Tongue (tissue), 2 donors: ENCODE data around the gene CDR2L. TPM values are rescaled to one million over a fixed set of nuclear protein-coding genes. Genes with fewer than 3 reads are reported as not detected.
A peak's percentile ranks its signal among the peaks of the same experiment; 100 is the strongest.

Experiments used
- DNase-seq: peaks from one replicate; pipeline ENCODE4 v3.0.0-alpha.2; 2015
- total RNA-seq: library from RNA; depleted of rRNA; stranded (reverse); fragments of >200 nt; gene quantifications from one replicate; pipeline ENCODE4 v1.2.3, GENCODE V29; 2014

CDR2L gene
- total RNA-seq = 11.4 TPM

DNA sequence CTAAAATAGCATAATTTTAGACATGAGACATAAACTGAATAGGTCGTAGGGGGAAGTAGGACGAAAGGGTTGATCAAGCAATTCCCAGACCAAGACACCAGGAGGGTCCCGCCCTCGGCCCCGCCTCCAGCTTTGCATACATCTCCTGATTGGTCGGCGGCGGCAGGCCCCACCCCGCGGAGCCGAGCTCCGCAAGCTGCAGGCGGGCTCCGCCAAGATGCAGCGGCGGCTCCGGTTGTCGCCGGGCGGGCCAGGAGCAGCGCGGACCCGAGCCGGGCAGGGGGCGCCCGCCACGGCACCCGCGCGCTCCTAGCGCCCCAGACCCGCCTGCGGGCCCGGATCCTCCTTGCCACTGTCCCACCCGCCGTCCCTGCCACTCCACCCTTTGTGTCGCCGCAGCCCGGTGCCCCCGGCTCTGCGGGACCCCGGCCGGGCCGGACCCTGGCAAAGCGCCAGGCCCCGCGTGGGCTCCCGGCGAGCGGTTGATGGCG lies at the start of gene CDR2L:
Gene CDR2L, plus strand, starts transcription at position 215 of the 491 bp plus-strand sequence. CDS start 412 bp downstream, outside the sequence.
- DNase-seq = peak; percentile 98

DNA sequence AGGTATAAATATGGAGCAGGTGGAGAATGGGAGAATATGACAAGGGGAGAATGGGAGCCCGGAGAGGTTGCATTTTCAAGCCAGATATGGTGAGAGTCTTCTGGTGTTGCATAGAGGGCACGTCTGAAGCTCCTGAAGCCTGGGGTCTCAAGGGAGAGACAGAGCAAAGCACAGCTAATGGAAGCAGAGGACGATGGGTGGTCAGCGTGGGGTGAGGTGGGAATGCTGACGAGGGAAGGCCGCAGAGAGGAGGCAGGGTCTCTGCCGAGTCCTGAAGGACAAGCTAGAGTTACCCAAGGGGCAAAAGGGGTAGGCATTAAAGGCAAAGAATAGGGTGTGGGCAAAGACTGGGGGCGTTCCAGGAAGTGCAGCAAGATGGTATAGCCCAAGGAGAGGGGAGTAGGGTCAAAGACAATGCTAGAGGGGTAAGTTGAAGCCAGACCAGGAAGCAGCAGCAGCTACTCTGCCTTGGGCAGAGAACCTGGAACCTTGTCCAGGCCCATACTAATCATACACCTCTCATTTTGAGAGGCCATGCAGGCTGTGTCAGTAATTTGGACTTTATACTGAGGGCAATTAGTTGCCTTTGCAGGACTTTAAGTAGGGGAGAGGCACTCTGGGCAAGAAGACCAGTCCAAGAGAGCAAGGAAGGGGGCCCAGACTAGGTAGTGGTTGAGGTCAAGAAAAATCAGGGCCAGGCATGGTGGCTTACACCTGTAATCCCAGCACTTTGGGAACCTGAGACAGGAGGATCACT lies 49.1 kb upstream of the CDR2L start:
- no peak for DNase-seq

DNA sequence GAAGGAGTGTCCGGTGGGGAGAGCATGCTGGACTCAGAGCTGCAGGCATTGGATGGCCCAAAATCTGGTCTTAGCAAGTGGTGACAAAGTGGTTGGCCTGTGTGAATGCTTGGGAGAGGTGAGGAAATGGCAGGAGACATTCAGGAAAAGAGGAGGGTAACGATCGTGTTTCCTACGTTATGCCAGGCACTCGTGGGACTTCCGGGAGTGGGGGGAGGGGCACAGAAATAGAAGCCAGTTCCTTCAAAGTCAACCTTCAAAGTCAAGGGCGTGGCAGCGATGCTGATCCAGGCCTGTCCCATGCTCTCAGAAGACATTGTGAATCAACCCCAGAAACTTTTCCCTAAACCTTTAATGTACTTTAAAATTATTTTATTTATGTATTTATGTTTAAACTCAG lies 47.9 kb upstream of the CDR2L start:
- no peak for DNase-seq

DNA sequence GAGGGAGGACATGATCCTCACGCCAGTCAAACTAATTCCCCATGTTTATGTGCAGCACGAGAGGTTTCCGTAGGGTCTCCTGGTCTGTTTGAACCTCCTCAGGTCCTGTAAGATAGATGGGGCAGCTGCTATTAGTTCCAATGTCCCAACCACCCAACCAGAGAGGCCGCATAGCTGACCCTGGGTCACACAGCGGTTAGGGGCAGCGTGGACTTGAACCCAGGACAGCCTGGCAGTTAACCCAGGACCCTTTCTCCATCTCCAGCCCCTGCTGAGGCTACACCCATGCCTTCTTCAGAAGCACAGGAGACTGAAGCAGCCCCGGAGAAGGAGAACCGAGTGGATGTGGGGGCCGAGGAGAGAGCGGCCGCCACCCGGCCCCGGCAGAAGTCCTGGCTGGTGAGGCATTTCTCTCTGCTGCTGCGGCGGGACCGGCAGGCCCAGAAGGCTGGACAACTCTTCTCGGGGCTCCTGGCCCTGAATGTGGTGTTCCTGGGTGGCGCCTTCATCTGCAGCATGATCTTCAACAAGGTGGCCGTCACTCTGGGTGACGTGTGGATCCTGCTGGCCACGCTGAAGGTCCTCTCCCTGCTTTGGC lies 46.2 kb upstream of the CDR2L start:
- DNase-seq = no peak

DNA sequence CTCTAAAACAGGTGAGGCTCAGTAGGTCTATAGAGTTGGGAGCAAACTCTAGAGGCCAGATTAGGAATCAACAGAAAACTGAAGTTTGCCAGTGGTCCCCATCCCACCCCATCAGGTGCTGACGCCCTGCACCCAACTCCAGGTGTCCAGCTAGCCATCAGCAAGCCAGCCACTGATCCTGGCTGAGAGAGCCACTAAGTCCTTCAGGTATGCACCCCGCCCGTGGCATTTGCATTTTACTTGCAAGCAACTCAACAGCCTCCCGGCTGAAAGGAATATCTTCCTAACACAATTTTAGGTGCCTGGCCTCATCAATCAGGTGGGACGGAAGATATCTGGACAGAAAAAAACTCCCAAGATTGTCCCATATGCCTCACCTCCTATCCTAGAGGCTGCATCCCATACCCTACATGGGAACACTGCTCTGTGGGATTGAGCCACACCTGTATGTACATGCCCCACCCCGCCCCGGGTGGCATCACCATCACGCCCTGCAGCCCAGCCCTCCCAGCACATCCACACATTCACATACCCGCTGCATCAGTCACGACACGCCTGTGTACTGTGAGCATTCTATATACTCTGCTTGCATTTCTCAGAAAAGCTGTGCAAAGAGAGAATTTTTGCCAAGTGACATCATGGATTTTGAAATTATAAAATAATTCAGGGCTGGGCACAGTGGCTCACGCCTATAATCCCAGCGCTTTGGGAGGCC lies 43.5 kb upstream of the CDR2L start:
- peak; percentile 66 for DNase-seq

DNA sequence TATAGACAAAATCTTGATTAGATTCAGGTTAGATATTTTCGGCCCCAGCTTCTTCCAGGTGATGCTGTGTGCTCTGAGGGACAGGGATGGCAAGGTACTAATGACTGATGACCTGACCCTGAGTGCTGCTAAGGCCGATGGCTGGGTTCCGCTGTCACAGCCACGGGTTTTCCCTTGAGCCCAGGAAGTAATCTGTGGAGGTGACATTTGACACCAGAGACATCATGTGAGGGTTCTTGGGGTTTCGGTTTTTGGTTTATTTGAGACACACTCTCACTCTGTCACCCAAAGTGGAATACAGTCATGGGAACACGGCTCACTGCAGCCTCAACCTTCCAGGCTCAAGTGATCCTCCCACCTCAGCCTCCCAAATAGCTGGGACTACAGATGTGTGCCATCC lies 41.9 kb upstream of the CDR2L start:
- DNase-seq = no peak

DNA sequence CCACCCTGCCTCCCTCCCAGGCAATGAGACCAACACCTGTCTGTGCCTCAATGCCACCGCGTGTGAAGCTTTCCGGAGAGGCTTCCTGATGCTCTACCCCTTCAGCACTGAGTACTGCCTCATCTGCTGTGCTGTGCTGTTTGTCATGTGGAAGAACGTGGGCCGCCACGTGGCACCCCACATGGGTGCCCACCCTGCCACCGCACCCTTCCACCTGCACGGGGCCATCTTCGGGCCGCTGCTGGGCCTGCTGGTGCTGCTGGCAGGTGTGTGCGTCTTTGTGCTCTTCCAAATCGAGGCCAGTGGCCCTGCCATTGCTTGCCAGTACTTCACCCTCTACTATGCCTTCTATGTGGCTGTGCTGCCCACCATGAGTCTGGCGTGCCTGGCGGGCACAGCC lies 40.8 kb upstream of the CDR2L start:
- DNase-seq = no peak

DNA sequence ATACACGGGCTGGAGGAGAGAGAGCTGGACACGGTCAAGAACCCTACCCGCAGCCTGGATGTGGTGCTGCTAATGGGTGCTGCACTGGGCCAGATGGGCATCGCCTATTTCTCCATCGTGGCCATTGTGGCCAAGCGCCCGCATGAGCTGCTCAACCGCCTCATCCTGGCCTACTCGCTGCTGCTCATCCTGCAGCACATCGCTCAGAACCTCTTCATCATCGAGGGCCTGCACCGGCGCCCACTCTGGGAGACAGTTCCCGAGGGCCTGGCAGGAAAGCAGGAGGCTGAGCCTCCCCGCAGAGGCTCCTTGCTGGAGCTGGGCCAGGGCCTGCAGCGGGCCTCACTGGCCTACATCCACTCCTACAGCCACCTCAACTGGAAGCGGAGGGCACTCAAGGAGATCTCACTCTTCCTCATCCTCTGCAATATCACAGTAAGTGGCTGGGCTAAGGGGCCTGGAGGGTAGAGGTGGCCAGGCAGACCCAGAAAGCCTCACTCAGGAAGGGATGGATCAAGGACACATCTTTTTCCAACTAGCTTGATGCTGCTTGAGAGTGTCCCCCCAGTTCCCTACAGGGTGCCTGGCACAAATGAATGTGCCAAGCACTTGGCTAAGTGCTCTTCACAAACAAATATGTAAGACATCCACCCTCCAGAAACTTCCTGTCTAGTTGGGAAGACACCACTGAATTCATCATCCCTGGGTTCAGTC lies 40.2 kb upstream of the CDR2L start:
- DNase-seq = no peak

DNA sequence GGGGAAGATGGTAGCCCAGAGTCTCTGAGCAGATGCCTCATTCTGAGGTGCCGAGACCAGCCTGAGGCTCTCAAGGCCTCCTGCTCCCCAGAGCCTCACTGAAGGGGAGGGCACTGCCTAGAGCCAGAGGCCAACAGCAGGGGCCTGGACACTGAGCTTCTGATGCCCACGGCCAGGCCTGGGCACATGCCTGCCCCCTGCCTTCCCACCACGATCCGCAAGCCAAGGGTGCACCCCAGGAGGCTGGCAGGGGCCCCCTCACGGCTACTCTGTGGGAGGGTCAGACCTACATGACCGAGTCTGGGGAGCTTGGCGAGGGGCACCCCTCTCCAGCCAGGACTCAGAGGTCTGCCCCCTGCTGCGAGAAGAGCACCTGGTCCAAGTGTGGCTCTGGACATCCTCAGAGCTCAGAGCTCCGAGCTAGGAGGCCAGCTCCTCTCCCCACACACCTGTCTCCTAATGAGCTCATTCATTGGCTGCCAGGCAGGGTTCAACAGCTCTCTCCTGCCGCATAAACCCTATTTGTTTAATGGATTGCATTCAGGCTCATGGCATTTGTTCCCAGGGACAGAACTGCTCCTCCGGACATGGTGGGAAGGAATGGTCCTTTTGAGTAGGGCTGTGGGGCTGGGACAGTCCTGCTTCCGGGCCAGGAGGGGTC lies 37.8 kb upstream of the CDR2L start:
- DNase-seq = no peak

DNA sequence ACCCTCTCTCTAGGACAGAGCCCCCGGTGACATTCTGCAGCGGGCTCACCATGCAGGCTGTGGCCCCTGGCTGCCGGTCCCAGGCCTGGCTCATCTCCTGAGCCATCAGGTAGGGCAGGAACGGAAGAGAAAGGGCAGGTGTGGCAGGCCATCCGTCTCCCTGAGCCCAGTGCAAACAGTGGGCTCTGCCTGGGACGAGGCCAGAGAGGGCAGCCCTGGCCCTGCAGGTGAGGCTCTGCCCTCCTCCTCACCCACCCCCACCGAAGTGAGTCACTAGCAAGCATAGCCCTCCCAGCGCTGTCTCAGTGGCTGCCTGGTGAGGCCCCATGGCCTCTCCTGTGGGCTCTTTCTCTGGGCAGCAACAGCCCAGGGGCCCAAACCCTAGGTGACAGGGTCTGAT lies 37.2 kb upstream of the CDR2L start:
- DNase-seq = no peak

DNA sequence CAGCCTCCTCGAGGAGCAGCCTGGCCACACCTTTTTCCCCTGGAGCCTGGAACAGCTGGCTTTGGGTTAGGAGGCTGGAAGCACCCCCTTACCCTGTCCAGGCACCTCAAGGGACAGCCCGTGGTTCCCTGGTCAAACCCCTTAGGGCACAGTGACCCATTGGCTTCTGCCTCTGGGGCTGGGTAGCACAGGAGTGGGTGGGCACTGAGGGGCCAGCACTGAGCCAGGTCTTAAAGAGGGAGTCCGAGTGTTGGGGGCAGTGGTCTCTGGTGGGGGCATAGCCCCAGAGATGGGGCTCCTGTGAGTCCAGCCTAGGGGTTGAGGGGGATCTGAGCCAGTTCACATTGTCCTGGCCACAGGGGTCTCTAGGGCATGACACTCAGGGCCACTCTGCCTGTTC lies 36.4 kb upstream of the CDR2L start:
- no peak for DNase-seq

DNA sequence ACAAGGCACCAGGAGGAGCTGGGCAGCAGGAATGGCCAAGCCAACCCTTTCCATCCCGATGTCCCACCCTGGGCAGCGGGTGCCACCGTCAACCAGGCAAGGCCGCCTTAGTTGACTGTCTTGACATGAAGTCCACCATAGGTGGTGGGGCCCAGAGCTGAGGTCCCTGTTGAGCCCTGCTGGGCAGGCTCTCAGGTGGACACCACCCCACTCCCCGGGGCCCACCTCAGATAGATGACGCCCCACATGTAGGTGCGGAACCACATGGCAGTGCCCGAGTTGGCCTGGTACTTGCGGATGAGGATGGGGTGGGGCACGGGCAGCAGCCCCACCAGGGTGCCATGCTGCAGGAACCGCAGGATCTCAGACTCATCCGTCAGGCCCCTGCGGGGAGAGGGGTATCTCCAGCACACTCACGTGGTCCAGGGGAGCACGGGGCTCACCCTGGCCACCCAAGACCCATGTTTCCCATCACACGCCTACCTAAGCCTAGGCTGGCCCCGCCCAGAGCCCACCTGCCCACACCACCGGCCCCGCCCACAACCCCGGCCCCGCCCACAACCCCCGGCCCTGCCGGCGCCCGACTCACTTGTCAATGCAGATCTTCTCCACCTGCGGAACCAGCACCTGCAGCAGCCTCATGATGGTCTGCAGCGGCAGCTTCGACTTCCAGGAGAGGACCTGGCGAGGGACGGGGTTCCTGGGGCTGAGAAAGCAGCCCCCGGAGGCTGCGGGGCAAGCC lies 35.6 kb upstream of the CDR2L start:
- no peak for DNase-seq

DNA sequence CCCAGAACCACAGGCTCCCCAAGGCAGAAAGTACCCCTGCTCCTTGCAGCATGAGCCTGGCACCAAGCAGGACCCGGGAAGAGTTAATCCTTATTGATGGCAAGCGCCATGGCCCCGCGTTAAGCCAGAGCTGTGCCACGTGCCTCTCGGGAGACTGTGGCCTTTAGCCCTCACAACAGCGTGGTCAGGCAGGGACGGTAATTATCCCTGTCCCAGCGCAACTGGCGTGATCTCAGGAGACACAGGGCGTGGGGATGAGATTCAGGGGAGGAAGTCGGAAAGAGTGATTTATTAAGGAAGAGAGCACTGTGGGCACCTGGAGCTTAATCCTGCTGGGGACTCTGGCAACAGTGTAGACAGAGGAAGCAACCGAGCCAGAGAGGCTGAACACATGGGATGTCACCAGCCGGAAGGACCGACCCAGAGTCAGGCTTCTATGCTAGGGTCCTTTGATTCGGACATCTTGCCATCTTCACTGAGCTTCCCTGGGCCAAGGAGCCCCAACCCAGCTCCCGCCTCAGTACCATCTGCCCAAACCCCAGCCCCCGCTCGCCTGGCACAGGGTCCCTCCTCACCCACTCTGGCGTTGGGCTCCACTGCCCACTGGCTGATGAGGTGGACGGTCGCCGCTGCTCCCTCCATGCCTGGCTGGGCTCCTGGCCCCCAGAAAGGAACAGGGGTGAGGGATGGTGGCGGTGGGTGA lies 34.9 kb upstream of the CDR2L start:
- no peak for DNase-seq

DNA sequence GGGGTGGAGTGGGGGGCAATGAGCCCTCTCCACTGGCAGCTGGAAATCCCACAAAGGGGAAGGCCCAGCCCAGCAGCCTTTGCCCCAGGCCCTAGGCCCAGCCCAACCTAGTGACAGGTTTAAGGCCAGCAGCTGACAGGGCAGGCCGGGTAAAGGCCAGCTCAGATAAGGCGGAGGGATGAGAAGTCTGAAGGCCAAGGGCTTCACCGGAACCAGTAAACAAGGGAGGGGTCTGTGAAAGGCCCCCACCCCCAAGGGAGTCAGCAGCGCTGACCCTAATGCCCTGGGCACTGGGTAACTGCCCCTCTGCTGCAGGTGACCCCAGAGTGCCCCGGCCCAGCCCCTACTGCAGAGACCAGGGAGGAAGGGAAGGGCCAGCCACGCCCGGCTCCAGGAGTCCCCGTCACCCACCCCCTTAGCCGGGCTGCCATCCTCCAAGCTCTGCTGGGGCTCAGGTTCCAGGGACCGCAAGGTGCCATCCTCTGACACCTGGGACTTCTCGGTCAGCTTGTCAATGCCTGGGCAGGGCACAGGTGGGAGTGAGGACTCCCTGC lies 34.2 kb upstream of the CDR2L start:
- DNase-seq = no peak

DNA sequence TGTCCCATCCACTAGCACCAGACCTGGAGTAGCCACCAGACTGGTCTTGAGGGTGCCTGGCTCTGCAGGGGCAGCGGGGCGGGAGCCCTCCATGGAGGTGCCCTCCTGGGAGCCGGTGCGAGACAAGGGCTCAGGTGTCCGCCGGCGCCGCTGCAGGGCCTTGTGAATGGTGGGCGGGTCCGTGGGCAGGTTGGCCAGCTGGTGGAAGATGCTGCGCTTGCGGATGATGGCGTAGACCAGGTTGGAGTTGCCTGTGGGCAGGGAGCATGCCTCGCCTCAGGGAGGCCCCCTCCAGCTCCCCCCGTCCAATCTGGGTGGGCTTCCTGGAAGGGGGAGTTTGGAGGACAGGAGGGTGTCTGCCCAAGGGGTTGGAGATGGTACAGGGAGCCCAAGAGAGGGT lies 33.3 kb upstream of the CDR2L start:
- DNase-seq = no peak

DNA sequence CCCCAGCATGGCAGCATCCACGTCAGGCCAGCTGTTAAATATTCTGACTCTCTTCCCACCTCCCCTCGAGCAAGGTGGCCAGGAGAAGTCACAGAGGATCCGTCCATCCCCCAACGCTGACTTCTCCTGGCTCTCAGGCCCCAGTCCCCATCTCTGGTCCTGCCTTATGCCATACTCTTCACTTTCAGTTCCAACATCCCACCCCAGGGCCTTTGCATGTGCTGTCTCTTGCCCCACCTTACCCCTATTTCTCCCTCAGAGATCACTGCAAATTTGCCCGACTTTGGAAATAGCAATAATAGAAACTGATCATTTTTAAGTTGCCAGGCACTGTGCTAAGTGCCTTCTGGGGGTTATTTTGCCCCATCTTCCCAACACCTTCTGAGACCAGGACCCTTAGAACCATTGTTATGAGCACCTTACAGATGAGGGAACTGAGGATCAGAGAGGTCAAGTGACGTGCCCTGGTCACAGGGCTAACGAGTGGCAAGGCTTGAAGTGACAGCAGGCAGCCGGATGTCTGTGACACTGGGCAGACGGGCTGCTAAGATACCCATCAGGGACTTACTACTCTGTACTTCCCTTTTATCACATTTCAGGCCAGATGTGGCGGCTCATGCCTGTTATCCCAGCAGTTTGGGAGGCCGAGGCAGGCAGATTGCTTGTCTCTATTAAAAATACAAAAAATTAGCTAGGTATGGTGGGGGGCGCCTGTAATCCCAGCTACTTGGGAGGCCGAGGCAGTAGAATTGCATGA lies 32.6 kb upstream of the CDR2L start:
- no peak for DNase-seq

DNA sequence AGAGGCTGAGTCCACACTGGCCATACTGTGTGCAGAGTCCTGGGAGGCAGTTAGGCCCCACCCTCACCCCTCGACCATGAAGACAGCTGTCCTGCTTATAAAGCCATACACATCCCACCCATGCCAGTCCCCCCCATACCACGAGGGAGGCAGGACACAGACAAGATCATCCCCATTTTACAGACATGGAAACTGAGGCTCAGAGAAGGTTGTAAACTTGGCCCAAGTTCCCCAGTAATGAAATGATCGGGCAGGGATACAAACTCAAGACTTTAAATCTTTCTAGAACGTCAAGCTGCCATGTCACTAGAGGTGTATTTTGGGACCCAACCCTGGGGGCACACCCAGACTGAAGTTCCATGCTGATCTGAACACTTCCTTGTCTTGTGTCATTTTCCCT lies 31.3 kb upstream of the CDR2L start:
- no peak for DNase-seq

DNA sequence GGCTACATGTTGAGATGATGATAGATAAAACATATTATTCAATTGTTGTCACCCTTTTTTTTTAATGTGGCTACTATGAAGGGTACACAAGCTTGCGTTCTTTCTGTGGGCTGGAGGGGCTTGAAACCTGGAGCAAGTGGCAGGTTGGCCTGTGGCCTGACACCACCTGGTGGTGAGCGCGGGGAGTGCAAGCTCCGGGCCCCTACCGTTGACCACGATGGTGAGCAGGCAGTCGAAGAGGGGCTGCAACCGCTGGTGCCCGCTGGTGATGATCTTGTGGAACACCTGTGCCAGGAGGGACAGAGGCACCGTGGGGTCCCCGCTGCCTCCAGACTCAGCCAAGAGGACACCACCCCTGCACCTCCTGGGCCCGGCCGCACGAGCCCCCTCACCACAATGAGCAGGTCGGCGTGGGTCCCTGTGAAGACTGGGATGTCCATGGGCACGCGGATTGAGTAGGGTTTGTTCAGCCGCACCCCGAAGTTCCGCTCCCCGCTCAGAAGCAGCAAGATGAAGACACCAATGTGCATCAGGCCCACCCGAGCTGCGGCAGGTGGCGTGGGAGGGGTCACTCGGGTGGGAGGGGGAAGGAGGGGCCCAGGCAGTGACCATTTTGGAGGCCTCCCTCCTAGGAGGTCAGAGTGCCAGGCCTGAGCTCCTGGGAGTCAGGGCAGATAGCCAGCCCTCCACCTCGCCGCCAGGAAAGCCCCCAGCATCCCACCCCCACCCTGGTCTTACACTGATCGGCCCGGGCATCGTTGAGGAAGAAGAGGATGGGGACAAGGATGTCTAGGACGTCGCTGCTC lies 29.3 kb upstream of the CDR2L start:
- DNase-seq = peak; percentile 74
